ENCODE measurements around the gene TERT. TPM values are rescaled to one million over a fixed set of nuclear protein-coding genes. Genes with fewer than 3 reads are reported as not detected.

The TERT gene
- total RNA-seq, 2 experiments from 2014 or later, result 0.55 to 0.84 TPM

DNA sequence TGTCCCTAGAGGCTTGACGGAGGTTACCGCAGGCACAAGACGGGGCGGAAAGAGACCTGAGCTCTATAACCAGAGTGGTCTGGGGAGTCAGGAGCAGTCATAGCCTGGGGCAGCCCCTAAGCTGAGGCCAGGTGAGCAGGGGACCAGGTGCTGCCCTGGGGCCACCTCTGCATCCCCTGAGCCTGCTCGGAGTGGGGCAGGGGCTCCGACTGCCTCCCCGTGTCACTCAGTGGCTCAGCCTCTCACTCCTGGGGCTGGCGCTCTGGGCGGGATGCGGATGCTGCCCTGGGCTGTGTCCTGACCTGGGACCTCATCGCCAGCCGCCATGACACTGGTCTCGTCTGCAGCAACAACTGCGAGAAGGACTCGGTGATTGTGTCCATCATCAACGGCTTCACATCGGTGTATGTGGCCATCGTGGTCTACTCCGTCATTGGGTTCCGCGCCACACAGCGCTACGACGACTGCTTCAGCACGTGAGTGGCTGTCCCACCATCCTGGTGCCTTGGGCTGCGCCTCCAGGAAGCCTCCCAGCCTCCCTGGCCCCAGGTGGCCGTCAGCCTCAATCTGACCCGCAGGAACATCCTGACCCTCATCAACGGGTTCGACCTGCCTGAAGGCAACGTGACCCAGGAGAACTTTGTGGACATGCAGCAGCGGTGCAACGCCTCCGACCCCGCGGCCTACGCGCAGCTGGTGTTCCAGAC is 78.5 kb downstream of the TERT start:
- TF ChIP-seq CTCF (IDR thresholded peaks at IDR 0.05), result no peak
- no peaks in the 10 kb centered on the region for H3K36me3 ChIP-seq (ENCODE audit: insufficient read depth, low read length)
- no peaks in the 10 kb centered on the region for H3K4me1 ChIP-seq (ENCODE audit: insufficient read depth, low read length)
- H3K4me3 Mint-ChIP-seq, result no peak overlapping the region
- H3K4me3 ChIP-seq (ENCODE audit: low read length), result no peak overlapping the region
- ATAC-seq (ENCODE audit: poor library complexity), result no peak
- intact Hi-C loops (cut with DNase I, micrococcal nuclease), result no loop called here
- H3K27ac ChIP-seq (ENCODE audit: low read depth in 1 of 2, low read length in 2 of 2), result no peak overlapping the region
- H3K27me3 ChIP-seq (ENCODE audit: control insufficient read depth in 1 of 2, insufficient read depth in 2 of 2, low read length in 2 of 2), result no peaks in the 10 kb centered on the region
- peaks cover 0 to 15% of the 10 kb centered on the region in 2 experiments for H3K9me3 ChIP-seq (ENCODE audit: control insufficient read depth in 1 of 2, insufficient read depth in 1 of 2, low read length in 2 of 2)
- H3K9me3 Mint-ChIP-seq, result no peaks in the 10 kb centered on the region
- H3K27me3 Mint-ChIP-seq, result no peaks in the 10 kb centered on the region
- no peaks in the 10 kb centered on the region for H3K36me3 Mint-ChIP-seq (ENCODE audit: low read depth)
- no peak for DNase-seq
- CTCF ChIA-PET, result no interaction called here
- H3K4me1 Mint-ChIP-seq (ENCODE audit: low read depth), result no peaks in the 10 kb centered on the region
- POLR2A ChIA-PET, result no interaction called here
- no peak overlapping the region for H3K27ac Mint-ChIP-seq

DNA sequence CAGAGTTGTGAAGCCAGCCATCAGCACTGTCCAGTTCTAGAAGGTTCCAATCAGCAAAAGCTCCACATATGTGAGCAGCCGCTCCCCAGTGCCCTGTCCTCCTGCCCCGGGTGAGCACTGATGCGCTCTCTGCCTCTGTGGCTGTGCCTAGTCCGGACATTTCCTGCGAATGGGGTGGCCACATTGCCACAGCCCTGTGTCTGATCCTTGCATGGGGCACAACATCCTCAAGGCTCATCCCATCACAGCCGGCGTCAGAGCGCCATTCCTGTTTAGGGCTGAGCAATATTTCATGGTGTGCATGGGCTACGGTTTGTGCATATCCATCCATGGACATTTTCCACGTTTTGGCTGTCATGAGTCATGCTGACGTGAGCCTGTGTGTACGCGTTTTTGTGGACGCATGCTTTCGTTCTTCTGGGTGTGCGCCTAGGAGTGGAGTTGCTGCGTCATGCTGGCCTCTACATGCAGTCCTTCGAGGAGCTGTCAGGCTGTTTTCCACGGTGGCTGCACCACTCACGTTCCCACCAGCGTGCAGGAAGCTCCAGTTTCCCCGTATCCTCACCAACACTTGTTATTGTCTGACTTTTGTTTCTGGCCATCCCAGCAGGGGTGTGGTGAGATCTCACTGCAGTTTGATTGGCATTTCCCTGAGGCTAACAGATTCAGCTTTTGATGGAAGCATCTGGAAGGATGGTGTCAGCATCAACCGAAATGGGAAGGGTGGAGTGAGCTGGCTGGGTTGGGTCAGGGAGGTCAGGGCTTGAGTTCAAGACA is 79.4 kb downstream of the TERT start:
- Histone ChIP-seq H3K27ac (ENCODE audit: low read depth in 1 of 2, low read length in 2 of 2) (no peak overlapping the region), H3K9me3 (ENCODE audit: control insufficient read depth in 1 of 2, insufficient read depth in 1 of 2, low read length in 2 of 2) (peaks cover 0 to 15% of the 10 kb centered on the region in 2 experiments), H3K4me3 (ENCODE audit: low read length) (no peak overlapping the region), H3K4me1 (ENCODE audit: insufficient read depth, low read length) (no peaks in the 10 kb centered on the region), H3K27me3 (ENCODE audit: control insufficient read depth in 1 of 2, insufficient read depth in 2 of 2, low read length in 2 of 2) (no peaks in the 10 kb centered on the region), H3K36me3 (ENCODE audit: insufficient read depth, low read length) (no peaks in the 10 kb centered on the region)
- no peak for TF ChIP-seq CTCF (IDR thresholded peaks at IDR 0.05)
- no peak overlapping the region for H3K4me3 Mint-ChIP-seq
- no peak overlapping the region for H3K27ac Mint-ChIP-seq
- H3K36me3 Mint-ChIP-seq (ENCODE audit: low read depth), result no peaks in the 10 kb centered on the region
- H3K27me3 Mint-ChIP-seq, result no peaks in the 10 kb centered on the region
- ATAC-seq (ENCODE audit: poor library complexity) (no peak), DNase-seq (no peak)
- no peaks in the 10 kb centered on the region for H3K9me3 Mint-ChIP-seq
- ChIA-PET CTCF (no interaction called here), POLR2A (interaction anchor here (0.8 kb wide), 1 partner anchor 97 kb away, joined by 3 read pairs; no protein-coding TSS in a partner anchor)
- no peaks in the 10 kb centered on the region for H3K4me1 Mint-ChIP-seq (ENCODE audit: low read depth)
- intact Hi-C loops (cut with DNase I, micrococcal nuclease), result no loop called here

DNA sequence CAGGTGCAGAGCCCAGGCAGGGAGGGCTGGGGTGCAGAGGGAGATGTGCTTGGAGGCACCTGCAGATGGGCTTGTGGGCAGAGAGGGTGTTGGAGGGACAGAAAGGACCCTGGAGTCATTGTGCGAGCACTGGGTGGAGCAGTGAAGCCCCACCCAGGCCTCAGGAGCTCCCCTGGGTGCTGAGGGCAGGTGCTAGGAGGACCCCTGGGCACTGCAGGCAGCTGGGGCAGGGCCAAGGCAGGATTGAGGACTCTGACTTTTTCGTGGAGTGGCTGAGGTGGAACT is 80.0 kb downstream of the TERT start:
- H3K4me3 ChIP-seq (ENCODE audit: low read length), result no peak overlapping the region
- H3K4me3 Mint-ChIP-seq, result no peak overlapping the region
- no peaks in the 10 kb centered on the region for H3K4me1 Mint-ChIP-seq (ENCODE audit: low read depth)
- H3K27me3 ChIP-seq (ENCODE audit: control insufficient read depth in 1 of 2, insufficient read depth in 2 of 2, low read length in 2 of 2), result no peaks in the 10 kb centered on the region
- no peaks in the 10 kb centered on the region for H3K4me1 ChIP-seq (ENCODE audit: insufficient read depth, low read length)
- H3K27me3 Mint-ChIP-seq, result no peaks in the 10 kb centered on the region
- H3K36me3 Mint-ChIP-seq (ENCODE audit: low read depth), result no peaks in the 10 kb centered on the region
- DNase-seq, result no peak
- intact Hi-C loops (cut with DNase I, micrococcal nuclease), result no loop called here
- H3K36me3 ChIP-seq (ENCODE audit: insufficient read depth, low read length), result no peaks in the 10 kb centered on the region
- no peak overlapping the region for H3K27ac Mint-ChIP-seq
- no peak for ATAC-seq (ENCODE audit: poor library complexity)
- POLR2A ChIA-PET, result interaction anchor here (0.8 kb wide), 1 partner anchor 98 kb away, joined by 3 read pairs; no protein-coding TSS in a partner anchor
- no peak overlapping the region for H3K27ac ChIP-seq (ENCODE audit: low read depth in 1 of 2, low read length in 2 of 2)
- peaks cover 0 to 15% of the 10 kb centered on the region in 2 experiments for H3K9me3 ChIP-seq (ENCODE audit: control insufficient read depth in 1 of 2, insufficient read depth in 1 of 2, low read length in 2 of 2)
- no peaks in the 10 kb centered on the region for H3K9me3 Mint-ChIP-seq
- no peak for TF ChIP-seq CTCF (IDR thresholded peaks at IDR 0.05)
- CTCF ChIA-PET, result no interaction called here

All from CD4-positive, alpha-beta T cell (primary cell).